Measurements from ENCODE around the gene TDRD6. TPM values are rescaled to one million over a fixed set of nuclear protein-coding genes. Genes with fewer than 3 reads are reported as not detected.

The TDRD6 gene
- total RNA-seq, 1 experiment from 2014 or later: 0.57 TPM

DNA sequence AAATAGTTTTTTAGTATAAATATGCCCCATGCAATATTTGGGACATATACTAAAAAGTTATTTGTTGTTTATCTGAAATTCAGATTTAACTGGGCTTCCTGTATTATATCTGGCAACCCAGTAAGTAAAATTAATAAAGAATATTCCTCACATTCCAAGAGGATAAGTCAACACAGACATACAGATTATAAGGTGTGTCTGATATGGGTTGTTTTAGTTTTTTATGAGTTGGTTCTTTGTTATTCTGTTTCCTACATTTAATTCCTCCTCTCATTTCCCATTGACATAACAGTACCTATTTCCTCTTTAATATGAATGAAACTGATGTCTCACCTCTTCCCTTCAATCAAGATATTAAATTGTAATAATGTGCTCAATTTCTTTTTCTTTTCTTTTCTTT is 49.2 kb downstream of the TDRD6 start:
- Histone ChIP-seq H3K4me1 (ENCODE audit: control insufficient read depth in 1 of 2, insufficient read depth in 2 of 2, low read length in 2 of 2) (peaks cover 16 to 32% of the 10 kb centered on the region in 2 experiments), H3K9ac (ENCODE audit: low read length) (no peak overlapping the region), H3K27me3 (ENCODE audit: insufficient read depth, low read length) (no peaks in the 10 kb centered on the region), H3K9me2 (ENCODE audit: insufficient read depth) (no peaks in the 10 kb centered on the region), H3K4me2 (ENCODE audit: low read length) (peak overlapping the region; percentile 98; the same call in 1 of the 2 replicates), H3K4me3 (replicated peaks in 1 of 2; ENCODE audit: low read depth in 1 of 2, low read length in 2 of 2) (no peak overlapping the region), H3K9me3 (ENCODE audit: control insufficient read depth in 1 of 2, insufficient read depth in 1 of 2, low read depth in 1 of 2, low read length in 2 of 2) (no peaks in the 10 kb centered on the region), H3K36me3 (ENCODE audit: control insufficient read depth in 1 of 2, insufficient read depth in 2 of 2, low read length in 2 of 2) (no peaks in the 10 kb centered on the region), H4K20me1 (ENCODE audit: insufficient read depth) (no peaks in the 10 kb centered on the region), H3K27ac (ENCODE audit: low read depth, low read length) (no peak overlapping the region), H2AFZ (ENCODE audit: low read depth, low read length, poor library complexity, severe bottlenecking) (peak overlapping the region; percentile 99), H3K79me2 (ENCODE audit: insufficient read depth, low read length) (no peaks in the 10 kb centered on the region)
- ATAC-seq (no peak), DNase-seq (ENCODE audit: low read depth, low spot score) (no peak)
- TF ChIP-seq, protein P1, sequence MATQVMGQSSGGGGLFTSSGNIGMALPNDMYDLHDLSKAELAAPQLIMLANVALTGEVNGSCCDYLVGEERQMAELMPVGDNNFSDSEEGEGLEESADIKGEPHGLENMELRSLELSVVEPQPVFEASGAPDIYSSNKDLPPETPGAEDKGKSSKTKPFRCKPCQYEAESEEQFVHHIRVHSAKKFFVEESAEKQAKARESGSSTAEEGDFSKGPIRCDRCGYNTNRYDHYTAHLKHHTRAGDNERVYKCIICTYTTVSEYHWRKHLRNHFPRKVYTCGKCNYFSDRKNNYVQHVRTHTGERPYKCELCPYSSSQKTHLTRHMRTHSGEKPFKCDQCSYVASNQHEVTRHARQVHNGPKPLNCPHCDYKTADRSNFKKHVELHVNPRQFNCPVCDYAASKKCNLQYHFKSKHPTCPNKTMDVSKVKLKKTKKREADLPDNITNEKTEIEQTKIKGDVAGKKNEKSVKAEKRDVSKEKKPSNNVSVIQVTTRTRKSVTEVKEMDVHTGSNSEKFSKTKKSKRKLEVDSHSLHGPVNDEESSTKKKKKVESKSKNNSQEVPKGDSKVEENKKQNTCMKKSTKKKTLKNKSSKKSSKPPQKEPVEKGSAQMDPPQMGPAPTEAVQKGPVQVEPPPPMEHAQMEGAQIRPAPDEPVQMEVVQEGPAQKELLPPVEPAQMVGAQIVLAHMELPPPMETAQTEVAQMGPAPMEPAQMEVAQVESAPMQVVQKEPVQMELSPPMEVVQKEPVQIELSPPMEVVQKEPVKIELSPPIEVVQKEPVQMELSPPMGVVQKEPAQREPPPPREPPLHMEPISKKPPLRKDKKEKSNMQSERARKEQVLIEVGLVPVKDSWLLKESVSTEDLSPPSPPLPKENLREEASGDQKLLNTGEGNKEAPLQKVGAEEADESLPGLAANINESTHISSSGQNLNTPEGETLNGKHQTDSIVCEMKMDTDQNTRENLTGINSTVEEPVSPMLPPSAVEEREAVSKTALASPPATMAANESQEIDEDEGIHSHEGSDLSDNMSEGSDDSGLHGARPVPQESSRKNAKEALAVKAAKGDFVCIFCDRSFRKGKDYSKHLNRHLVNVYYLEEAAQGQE (IDR thresholded peaks at IDR 0.05; ENCODE audit: low read depth): no peak
- TF ChIP-seq EZH2 (IDR thresholded peaks at IDR 0.05) (no peak), ZNF274 (IDR thresholded peaks at IDR 0.05; ENCODE audit: low read depth, low read length) (no peak), ELF1 (IDR thresholded peaks at IDR 0.05; ENCODE audit: borderline replicate concordance, low read depth) (no peak), CBX3 (IDR thresholded peaks at IDR 0.05; ENCODE audit: low read depth) (no peak), SRF (IDR thresholded peaks at IDR 0.05; ENCODE audit: low read depth) (no peak), SIN3A (IDR thresholded peaks at IDR 0.05; ENCODE audit: low read depth) (no peak), FOSL1 (IDR thresholded peaks at IDR 0.05; ENCODE audit: low read depth) (no peak), YY1 (IDR thresholded peaks at IDR 0.05; ENCODE audit: extremely low read depth, insufficient replicate concordance, low read depth, low read length) (no peak), POLR2A (IDR thresholded peaks at IDR 0.05; ENCODE audit: borderline replicate concordance, extremely low read depth, insufficient read depth, insufficient read length) (no peak), TCF7L2 (IDR thresholded peaks at IDR 0.05; ENCODE audit: borderline replicate concordance, extremely low read depth, insufficient read depth, insufficient read length) (no peak), JUND (IDR thresholded peaks at IDR 0.05) (no peak), POLR2AphosphoS5 (IDR thresholded peaks at IDR 0.05; ENCODE audit: low read depth, low read length) (no peak), EGR1 (IDR thresholded peaks at IDR 0.05; ENCODE audit: low read depth) (no peak), ZFX (IDR thresholded peaks at IDR 0.05) (no peak)
- TF ChIP-seq, protein P2, sequence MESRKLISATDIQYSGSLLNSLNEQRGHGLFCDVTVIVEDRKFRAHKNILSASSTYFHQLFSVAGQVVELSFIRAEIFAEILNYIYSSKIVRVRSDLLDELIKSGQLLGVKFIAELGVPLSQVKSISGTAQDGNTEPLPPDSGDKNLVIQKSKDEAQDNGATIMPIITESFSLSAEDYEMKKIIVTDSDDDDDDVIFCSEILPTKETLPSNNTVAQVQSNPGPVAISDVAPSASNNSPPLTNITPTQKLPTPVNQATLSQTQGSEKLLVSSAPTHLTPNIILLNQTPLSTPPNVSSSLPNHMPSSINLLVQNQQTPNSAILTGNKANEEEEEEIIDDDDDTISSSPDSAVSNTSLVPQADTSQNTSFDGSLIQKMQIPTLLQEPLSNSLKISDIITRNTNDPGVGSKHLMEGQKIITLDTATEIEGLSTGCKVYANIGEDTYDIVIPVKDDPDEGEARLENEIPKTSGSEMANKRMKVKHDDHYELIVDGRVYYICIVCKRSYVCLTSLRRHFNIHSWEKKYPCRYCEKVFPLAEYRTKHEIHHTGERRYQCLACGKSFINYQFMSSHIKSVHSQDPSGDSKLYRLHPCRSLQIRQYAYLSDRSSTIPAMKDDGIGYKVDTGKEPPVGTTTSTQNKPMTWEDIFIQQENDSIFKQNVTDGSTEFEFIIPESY (IDR thresholded peaks at IDR 0.05; ENCODE audit: extremely low read depth, insufficient replicate concordance, low read length): no peak
- intact Hi-C loops (cut with micrococcal nuclease): loop anchor here (10.0 kb wide), 1 partner anchor 308 kb away; the partner anchor contains the start of gene ADGRF1
- BruUV-seq (replicated peaks): no TSS peak
- ChIA-PET POLR2A (no interaction called here), RAD21 (ENCODE audit: low non-redundant PET in 1 of 2, low total read pairs in 2 of 2, uncharacterized antibody in 2 of 2, unreplicated experiment in 2 of 2) (no interaction called here), CTCF (no interaction called here)
